RWPE2 (cell line): Measurements from ENCODE around the gene NAV3.
"Not testable (repeated sequence)": the region's sequence is repeated elsewhere in the genome, so short reads cannot be mapped to it uniquely, and the experiment has no call there.

ENCODE experiments used
- ATAC-seq: fragments of 200-7000 bp; cut with Tn5 transposase; 3 replicates; pipeline ENCODE4 v1.9.1; 2021; ENCODE audit warnings: low read depth
- DNase-seq: peaks from one replicate; pipeline ENCODE4 v3.0.0-alpha.2; 2020; ENCODE audit warnings: low spot score
- H3K27ac ChIP-seq: fragments of 450-650 bp; 2 replicates; pipeline ENCODE4 v1.5.1; 2017; ENCODE audit warnings: mild to moderate bottlenecking; ENCODE audit not compliant: poor library complexity, severe bottlenecking
- H3K27me3 ChIP-seq: fragments of 250-450 bp; sonication (Bioruptor Pico); 2 replicates; pipeline ENCODE4 v1.5.1; 2021; ENCODE audit warnings: mild to moderate bottlenecking, moderate library complexity; ENCODE audit not compliant: insufficient read depth, poor library complexity, severe bottlenecking
- H3K36me3 ChIP-seq: fragments of 250-450 bp; sonication (Bioruptor Pico); 2 replicates; pipeline ENCODE4 v1.5.1; 2020; ENCODE audit warnings: low read depth, mild to moderate bottlenecking, moderate library complexity
- H3K4me1 ChIP-seq: fragments of 250-450 bp; sonication (Bioruptor Pico); 2 replicates; pipeline ENCODE4 v1.5.1; 2021; ENCODE audit warnings: mild to moderate bottlenecking, moderate library complexity; ENCODE audit not compliant: insufficient read depth, poor library complexity, severe bottlenecking
- H3K4me3 ChIP-seq: fragments of 250-450 bp; sonication (Bioruptor Pico); 2 replicates; pipeline ENCODE4 v1.5.1; 2021; ENCODE audit warnings: mild to moderate bottlenecking, moderate library complexity; ENCODE audit not compliant: severe bottlenecking
- H3K9me3 ChIP-seq: fragments of 250-450 bp; sonication (Bioruptor Pico); 2 replicates; pipeline ENCODE4 v1.5.1; 2021; ENCODE audit warnings: mild to moderate bottlenecking, moderate library complexity; ENCODE audit not compliant: severe bottlenecking
- CTCF ChIP-seq: fragments of 450-650 bp; IDR thresholded peaks from one replicate; pipeline ENCODE4 v1.5.1; 2017; ENCODE audit warnings: mild to moderate bottlenecking, moderate library complexity; ENCODE audit not compliant: poor library complexity, severe bottlenecking

The NAV3 gene

GRCh38 chr12:78099806-78100205, 269.1 kb downstream of the NAV3 start:
- no peaks in the 10 kb centered on the region for H3K27me3 ChIP-seq
- H3K4me1 ChIP-seq: no peaks in the 10 kb centered on the region
- no peak overlapping the region for H3K27ac ChIP-seq
- H3K9me3 ChIP-seq: no peaks in the 10 kb centered on the region
- DNase-seq (no peak), ATAC-seq (no peak)
- no peak overlapping the region for H3K4me3 ChIP-seq
- no peaks in the 10 kb centered on the region for H3K36me3 ChIP-seq
- no peak for TF ChIP-seq CTCF

- Histone ChIP-seq H3K27me3 (no peaks in the 10 kb centered on the region), H3K4me3 (no peak overlapping the region), H3K4me1 (no peaks in the 10 kb centered on the region), H3K9me3 (no peaks in the 10 kb centered on the region), H3K36me3 (no peaks in the 10 kb centered on the region), H3K27ac (no peak overlapping the region)
- DNase-seq (no peak), ATAC-seq (no peak)
- no peak for TF ChIP-seq CTCF
These were observed 270.6 kb downstream of the NAV3 start for GRCh38 chr12:78101113-78101876.

GRCh38 chr12:78101946-78102635, 271.4 kb downstream of the NAV3 start:
- Histone ChIP-seq H3K4me3 (no peak overlapping the region), H3K9me3 (no peaks in the 10 kb centered on the region), H3K27ac (no peak overlapping the region), H3K27me3 (no peaks in the 10 kb centered on the region), H3K36me3 (no peaks in the 10 kb centered on the region), H3K4me1 (no peaks in the 10 kb centered on the region)
- TF ChIP-seq CTCF: no peak
- DNase-seq (no peak), ATAC-seq (no peak)

- H3K9me3 ChIP-seq, ATAC-seq, H3K4me1 ChIP-seq, H3K27ac ChIP-seq, DNase-seq, H3K4me3 ChIP-seq, H3K36me3 ChIP-seq, H3K27me3 ChIP-seq: not testable (repeated sequence)
These were observed 272.1 kb downstream of the NAV3 start for GRCh38 chr12:78102801-78103200.

GRCh38 chr12:78115889-78116288, 285.2 kb downstream of the NAV3 start:
- H3K27ac ChIP-seq: no peak overlapping the region
- ATAC-seq: no peak
- no peak overlapping the region for H3K4me3 ChIP-seq
- no peaks in the 10 kb centered on the region for H3K9me3 ChIP-seq
- no peaks in the 10 kb centered on the region for H3K4me1 ChIP-seq
- TF ChIP-seq CTCF: no peak
- DNase-seq: no peak
- H3K27me3 ChIP-seq: no peaks in the 10 kb centered on the region
- H3K36me3 ChIP-seq: no peaks in the 10 kb centered on the region
